Endothelial cell of umbilical vein (primary cell): Measurements from ENCODE around the gene CCDC34. TPM values are rescaled to one million over a fixed set of nuclear protein-coding genes. Genes with fewer than 3 reads are reported as not detected.
A peak's percentile ranks its signal among the peaks of the same experiment; 100 is the strongest.

Source experiments
- Bru-seq: library from RNA; stranded (reverse); fragments of 400-500 nt; gene quantifications from one replicate; lab custom pipeline; 2021; lab: Mats Ljungman, UMichigan
- BruChase-seq, 2 experiments: library from RNA; stranded (reverse); fragments of 400-500 nt; gene quantifications; one replicate each; lab custom pipeline; 2021; lab: Mats Ljungman, UMichigan
- BruUV-seq: library from RNA; stranded (reverse); fragments of 400-500 nt; replicated peaks from 2 replicates; lab custom pipeline; 2021; lab: Mats Ljungman, UMichigan
- CTCF ChIA-PET: fragments of 300-600, 350-600 bp; sonication (Branson Sonifier 250); formaldehyde crosslinking; loops from one replicate; lab custom pipeline; 2021; ENCODE audit warnings: antibody characterized with exemption, inconsistent platforms; lab: Charles Lee
- POLR2A ChIA-PET: fragments of 300-600, 350-600 bp; sonication (Branson Sonifier 250); formaldehyde crosslinking; loops from one replicate; lab custom pipeline; 2021; ENCODE audit warnings: antibody characterized with exemption, inconsistent platforms; lab: Charles Lee
- DNase-seq: peaks from one replicate; pipeline ENCODE4 v3.0.0-alpha.2; 2011; ENCODE audit warnings: low read depth, low spot score
- FAIRE-seq: peaks from 2 replicates; lab custom pipeline; 2011; peaks lifted over from hg19 to GRCh38; lab: Jason Lieb, UNC
- H2AFZ ChIP-seq: 2 replicates; pipeline ENCODE4 v1.6.0; 2012; ENCODE audit warnings: low read depth, low read length, control low read depth, inconsistent platforms
- H3K27ac ChIP-seq: 2 replicates; pipeline ENCODE4 v1.5.1; 2011; ENCODE audit warnings: low read depth, mild to moderate bottlenecking, control low read depth, low read length, moderate library complexity; ENCODE audit not compliant: insufficient read depth
- H3K27me3 ChIP-seq, 2 experiments: 2 replicates each; pipeline versions ENCODE4 v1.6.0 to v1.6.1; 2011; ENCODE audit warnings: low read length in 2 of 2, mixed read lengths in 1 of 2; ENCODE audit not compliant: control insufficient read depth in 2 of 2, insufficient read depth in 2 of 2
- H3K36me3 ChIP-seq, 2 experiments: 2 replicates in 1 of 2; 3 replicates in 1 of 2; pipeline ENCODE4 v1.5.1; 2011; ENCODE audit warnings: low read length in 2 of 2, mild to moderate bottlenecking in 1 of 2, moderate library complexity in 1 of 2; ENCODE audit not compliant: control insufficient read depth in 2 of 2, insufficient read depth in 2 of 2; ENCODE audit errors: extremely low read depth in 1 of 2
- H3K4me1 ChIP-seq: 3 replicates; pipeline ENCODE4 v1.5.1; 2011; ENCODE audit warnings: mild to moderate bottlenecking, low read length; ENCODE audit not compliant: control insufficient read depth, insufficient read depth; ENCODE audit errors: extremely low read depth
- H3K4me2 ChIP-seq: 2 replicates; pipeline ENCODE4 v1.6.1; 2011; ENCODE audit warnings: low read length, control low read depth, mixed read lengths; ENCODE audit not compliant: insufficient read depth
- H3K4me3 ChIP-seq, 3 experiments: fragments of 200-600 bp in 1 of 3; sonication (generic), shearing (Covaris generic) in 1 of 3; replicated peaks in 1 of 3; 2 replicates each; pipeline ENCODE4 v1.5.1; 2011 to 2016; ENCODE audit warnings: control low read depth in 3 of 3, low read length in 3 of 3, mild to moderate bottlenecking in 2 of 3, inconsistent platforms in 1 of 3, low read depth in 1 of 3, moderate library complexity in 1 of 3; ENCODE audit not compliant: insufficient read depth in 1 of 3
- H3K79me2 ChIP-seq: 2 replicates; pipeline ENCODE4 v1.6.0; 2012; ENCODE audit warnings: low read length, inconsistent platforms; ENCODE audit not compliant: control insufficient read depth, insufficient read depth
- H3K9ac ChIP-seq: replicated peaks from 2 replicates; pipeline ENCODE3; 2011; ENCODE audit warnings: low read length, control low read depth; ENCODE audit not compliant: insufficient read depth; ENCODE audit errors: extremely low read depth
- H3K9me1 ChIP-seq: replicated peaks from 3 replicates; pipeline ENCODE4 v1.6.0; 2011; ENCODE audit warnings: mild to moderate bottlenecking, low read length; ENCODE audit not compliant: control insufficient read depth, insufficient read depth; ENCODE audit errors: extremely low read depth
- H3K9me3 ChIP-seq: replicated peaks from 2 replicates; pipeline ENCODE4 v1.5.1; 2012; ENCODE audit warnings: low read length, inconsistent platforms; ENCODE audit not compliant: control insufficient read depth, insufficient read depth
- H4K20me1 ChIP-seq: replicated peaks from 2 replicates; pipeline ENCODE3; 2011; ENCODE audit warnings: mild to moderate bottlenecking, low read length; ENCODE audit not compliant: control insufficient read depth, insufficient read depth; ENCODE audit errors: extremely low read depth
- EZH2 ChIP-seq: IDR thresholded peaks from 2 replicates; pipeline ENCODE4 v1.6.1; 2012; ENCODE audit warnings: borderline replicate concordance, low read depth, mild to moderate bottlenecking, moderate library complexity, low read length, inconsistent platforms; ENCODE audit not compliant: severe bottlenecking
- FOS ChIP-seq: IDR thresholded peaks from 2 replicates; pipeline ENCODE4 v1.6.1; 2011; ENCODE audit warnings: mild to moderate bottlenecking, low read length, moderate library complexity, borderline replicate concordance; ENCODE audit not compliant: insufficient read depth
- GATA2 ChIP-seq: IDR thresholded peaks from 2 replicates; pipeline ENCODE4 v1.7.0; 2011; ENCODE audit warnings: low read depth, mild to moderate bottlenecking, moderate library complexity, mixed read lengths, low read length; ENCODE audit not compliant: insufficient read length, insufficient read depth
- POLR2A ChIP-seq: IDR thresholded peaks from 2 replicates; pipeline ENCODE4 v1.6.1; 2012; ENCODE audit warnings: low read depth, mild to moderate bottlenecking, control low read depth, low read length
- POLR2AphosphoS5 ChIP-seq: IDR thresholded peaks from 2 replicates; pipeline ENCODE4 v1.6.1; 2012; ENCODE audit warnings: low read depth, mild to moderate bottlenecking, control low read depth, low read length, moderate library complexity; ENCODE audit not compliant: insufficient read depth
- dilution Hi-C: fragments of 300-500 bp; cut with MboI; formaldehyde crosslinking; loops from one replicate; pipeline ENCODE4 v1.15.0; 2019; ENCODE audit warnings: low sequenced_read_pairs; ENCODE audit not compliant: extremely low pct_ligation_motif_present
- intact Hi-C: fragments of 100-400 bp; cut with micrococcal nuclease; formaldehyde crosslinking; loops from one replicate; pipeline ENCODE4 v1.10.0; 2022
- long read RNA-seq: library from polyadenylated mRNA; stranded (forward); transcript quantifications from one replicate; pipeline ENCODE4 v2.0.0, GENCODE V29; 2021
- polyA minus RNA-seq, 3 experiments: library from RNA; depleted of rRNA, polyadenylated mRNA; stranded (reverse); fragments of >200 nt; gene quantifications; 1 replicate in 1 of 3; 2 replicates in 2 of 3; pipeline ENCODE4 v1.2.3, GENCODE V29; 2011
- polyA plus RNA-seq, 4 experiments: library from polyadenylated mRNA; depleted of rRNA in 3 of 4; stranded (reverse) in 3 of 4; unstranded in 1 of 4; fragments of >200 nt; gene quantifications; 2 replicates each; pipeline versions ENCODE4 v1.2.1 to v1.2.3, GENCODE V29; 2011 to 2012; ENCODE audit warnings: missing spikeins in 1 of 4
- total RNA-seq: library from RNA; stranded (reverse); gene quantifications from 2 replicates; pipeline ENCODE4 v1.2.3, GENCODE V29; 2021
- TF ChIP-seq, protein P1 (sequence below): IDR thresholded peaks from 2 replicates; pipeline ENCODE4 v1.6.1; 2011; ENCODE audit not compliant: insufficient read depth, insufficient read length

Gene CCDC34
- total RNA-seq (11.4 and 11.8 TPM in 2 replicates), polyA plus RNA-seq (2.0 and 2.3 TPM in 2 replicates), polyA minus RNA-seq (1.1 and 1.2 TPM in 2 replicates), Bru-seq, nascent RNA (percentile 47 among the genes with signal in this experiment), BruChase-seq, experiment 1, labeled RNA remaining after a 6-hour chase (percentile 58 among the genes with signal in this experiment), BruChase-seq, experiment 2, labeled RNA remaining after a 2-hour chase (percentile 48 among the genes with signal in this experiment)
- polyA plus RNA-seq (2011; cell fraction: cytosol; rRNA removed): 3.5 and 4.4 TPM in 2 replicates
- 1.4 and 1.9 TPM in 2 replicates for polyA plus RNA-seq (2011; cell fraction: nucleus; rRNA removed)
- polyA plus RNA-seq (2012): 8.8 and 13.4 TPM in 2 replicates
- 8.4 TPM for polyA minus RNA-seq (2011; cell fraction: cytosol; rRNA and poly(A)+ RNA removed)
- polyA minus RNA-seq (2011; cell fraction: nucleus; rRNA and poly(A)+ RNA removed): 0.77 and 0.82 TPM in 2 replicates
- long read RNA-seq, transcript CCDC34-201 (3 exons, 2,109 nt): minor isoform, 7 of 53 reads
- long read RNA-seq, transcript CCDC34-202 (6 exons, 2,103 nt): major isoform, 38 of 53 reads
- long read RNA-seq, partial matches to known transcripts: 4 of 53 reads
- long read RNA-seq, other reads (novel, unspliced or antisense): 4 of 53 reads

DNA sequence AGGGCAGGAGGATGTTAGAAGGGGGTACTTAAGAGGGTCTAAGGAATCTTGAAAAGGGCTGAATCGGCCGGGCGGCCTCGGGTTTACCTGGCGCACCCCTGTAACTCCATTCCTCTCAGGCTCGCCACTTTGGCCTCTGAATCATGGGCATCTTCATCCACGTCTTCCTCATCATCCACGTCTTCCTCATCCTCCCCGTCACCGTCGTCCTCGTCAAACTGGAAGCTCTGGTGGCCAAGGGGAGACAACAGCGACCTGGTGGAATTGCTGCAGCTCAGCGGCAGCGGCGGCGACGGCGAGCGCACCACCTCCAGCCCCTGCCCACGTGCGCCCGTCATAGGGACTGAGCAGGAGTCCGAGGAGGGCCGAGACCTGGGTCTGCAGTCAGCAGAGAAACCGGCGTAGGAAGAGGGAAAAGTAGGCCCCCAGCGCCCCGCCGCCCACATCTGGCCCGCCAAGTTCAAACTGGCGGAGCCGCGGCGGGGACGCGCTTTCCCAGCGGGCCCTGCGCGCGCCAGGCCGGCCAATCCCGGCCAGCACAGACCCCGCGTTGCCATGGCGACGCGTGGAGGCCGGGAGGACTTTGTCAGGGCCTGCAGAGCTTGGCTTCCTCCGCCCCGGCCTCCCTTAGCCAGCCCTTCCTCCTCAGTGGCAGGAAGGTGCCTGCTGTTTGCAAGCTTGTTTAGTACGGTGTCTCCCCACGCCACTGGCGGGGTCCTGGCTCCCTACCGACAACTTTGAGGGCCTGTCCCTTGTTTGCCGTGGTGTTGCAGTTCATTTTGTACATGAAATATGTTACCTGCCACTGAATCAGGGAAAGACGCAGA lies at the start of gene CCDC34:
Gene CCDC34, minus strand, starts transcription at position 467 of the 827 bp plus-strand sequence. Its CDS starts 21 bp downstream, at position 446.
- dilution Hi-C loops (no loop called here), intact Hi-C loops (loop anchor here (1.0 to 5.0 kb wide), 4 partner anchors 81 to 148 kb away; partner anchors contain the start of gene LGR4)
- Histone ChIP-seq H3K27ac (no peak within 1 kb of the TSS), H3K4me1 (peaks cover 8% of the 10 kb centered on the region), H3K79me2 (no peaks in the 10 kb centered on the region), H3K4me3 (peak within 1 kb of the TSS; percentile 50 to 93 (median 53)), H3K9me3 (no peaks in the 10 kb centered on the region), H3K36me3 (no peaks in the 10 kb centered on the region), H3K9ac (peak within 1 kb of the TSS; percentile 35), H4K20me1 (no peaks in the 10 kb centered on the region), H3K4me2 (peak within 1 kb of the TSS; percentile 77), H2AFZ (peak within 1 kb of the TSS; percentile 93), H3K9me1 (no peaks in the 10 kb centered on the region), H3K27me3 (no peaks in the 10 kb centered on the region)
- DNase-seq: peak; percentile 90
- BruUV-seq: TSS peak; percentile 57
- TF ChIP-seq POLR2AphosphoS5: peak; percentile 70
- TF ChIP-seq POLR2A: peak; percentile 77
- no peak for TF ChIP-seq FOS
- TF ChIP-seq GATA2: no peak
- no peak for TF ChIP-seq EZH2
- TF ChIP-seq, protein P1, sequence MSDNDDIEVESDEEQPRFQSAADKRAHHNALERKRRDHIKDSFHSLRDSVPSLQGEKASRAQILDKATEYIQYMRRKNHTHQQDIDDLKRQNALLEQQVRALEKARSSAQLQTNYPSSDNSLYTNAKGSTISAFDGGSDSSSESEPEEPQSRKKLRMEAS: peak; percentile 28
- CTCF ChIA-PET: interaction anchor here (0.9 to 1.8 kb wide), 5 partner anchors 11 to 123 kb away, joined by 3 to 8 read pairs (median 4); no protein-coding TSS in a partner anchor
- peak; percentile 67 for FAIRE-seq
- POLR2A ChIA-PET: interaction anchor here (0.5 kb wide), 1 partner anchor 106 kb away, joined by 3 read pairs; no protein-coding TSS in a partner anchor
